Astrocyte (in vitro differentiated cells and primary cell): ENCODE data around the gene JUN. TPM values are rescaled to one million over a fixed set of nuclear protein-coding genes. Genes with fewer than 3 reads are reported as not detected.

ENCODE experiments used
- DNase-seq: peaks from one replicate; pipeline ENCODE4 v3.0.0-alpha.2; 2010; ENCODE audit warnings: low read depth
- FAIRE-seq: peaks from 2 replicates; lab custom pipeline; 2011; peaks lifted over from hg19 to GRCh38; lab: Jason Lieb, UNC
- H2AFZ ChIP-seq: 2 replicates; pipeline ENCODE4 v1.6.0; 2012; ENCODE audit warnings: low read depth, low read length, inconsistent platforms
- H3K27ac ChIP-seq: 2 replicates; pipeline ENCODE4 v1.5.1; 2011; ENCODE audit warnings: low read depth, low read length, inconsistent platforms
- H3K27me3 ChIP-seq: 2 replicates; pipeline ENCODE4 v1.6.0; 2011; ENCODE audit warnings: low read length, inconsistent platforms; ENCODE audit not compliant: insufficient read depth
- H3K36me3 ChIP-seq: 2 replicates; pipeline ENCODE4 v1.5.1; 2011; ENCODE audit warnings: low read length, inconsistent platforms; ENCODE audit not compliant: insufficient read depth
- H3K4me1 ChIP-seq: 2 replicates; pipeline ENCODE4 v1.5.1; 2011; ENCODE audit warnings: low read length, inconsistent platforms; ENCODE audit not compliant: insufficient read depth
- H3K4me2 ChIP-seq: 2 replicates; pipeline ENCODE4 v1.6.0; 2012; ENCODE audit warnings: low read length, inconsistent platforms
- H3K4me3 ChIP-seq: 2 replicates; pipeline ENCODE4 v1.5.1; 2011; ENCODE audit warnings: low read depth, mild to moderate bottlenecking, low read length, inconsistent platforms; ENCODE audit not compliant: insufficient read depth
- H3K79me2 ChIP-seq: 2 replicates; pipeline ENCODE4 v1.6.0; 2012; ENCODE audit warnings: mild to moderate bottlenecking, low read length, inconsistent platforms; ENCODE audit not compliant: insufficient read depth
- H3K9ac ChIP-seq: 2 replicates; pipeline ENCODE4 v1.6.0; 2012; ENCODE audit warnings: mild to moderate bottlenecking, low read length, inconsistent platforms
- H3K9me3 ChIP-seq: 2 replicates; pipeline ENCODE4 v1.5.1; 2012; ENCODE audit warnings: low read depth, mild to moderate bottlenecking, low read length, inconsistent platforms; ENCODE audit not compliant: insufficient read depth
- H4K20me1 ChIP-seq: 2 replicates; pipeline ENCODE4 v1.6.0; 2012; ENCODE audit warnings: low read length, inconsistent platforms; ENCODE audit not compliant: insufficient read depth
- H3K27ac Mint-ChIP-seq: one replicate; pipeline ENCODE4 v1.8.0; 2021; ENCODE audit warnings: mild to moderate bottlenecking, mixed read lengths; ENCODE audit not compliant: unreplicated experiment
- H3K27me3 Mint-ChIP-seq: one replicate; pipeline ENCODE4 v1.8.0; 2021; ENCODE audit warnings: low read depth, mixed read lengths; ENCODE audit not compliant: unreplicated experiment
- H3K36me3 Mint-ChIP-seq: one replicate; pipeline ENCODE4 v1.8.0; 2021; ENCODE audit warnings: low read depth, mixed read lengths; ENCODE audit not compliant: unreplicated experiment
- H3K4me1 Mint-ChIP-seq: one replicate; pipeline ENCODE4 v1.8.0; 2021; ENCODE audit warnings: low read depth, mixed read lengths; ENCODE audit not compliant: unreplicated experiment
- H3K4me3 Mint-ChIP-seq: one replicate; pipeline ENCODE4 v1.8.0; 2021; ENCODE audit warnings: mild to moderate bottlenecking, moderate library complexity, mixed read lengths; ENCODE audit not compliant: unreplicated experiment
- H3K9me3 Mint-ChIP-seq: one replicate; pipeline ENCODE4 v1.8.0; 2021; ENCODE audit warnings: mild to moderate bottlenecking, mixed read lengths; ENCODE audit not compliant: unreplicated experiment
- CTCF ChIP-seq: IDR thresholded peaks from 2 replicates; pipeline ENCODE4 v1.5.1; 2011; ENCODE audit warnings: low read depth, mild to moderate bottlenecking, inconsistent platforms, low read length, moderate library complexity; ENCODE audit not compliant: insufficient read depth
- EZH2 ChIP-seq: IDR thresholded peaks from 2 replicates; pipeline ENCODE4 v1.6.1; 2012; ENCODE audit warnings: mild to moderate bottlenecking, low read length, inconsistent platforms; ENCODE audit not compliant: insufficient read depth
- total RNA-seq: library from RNA; stranded (reverse); gene quantifications from 2 replicates; pipeline ENCODE4 v1.2.1, GENCODE V29; 2021

JUN gene
- total RNA-seq, 1 donor from 2014 or later: 101 TPM

GRCh38 chr1:58798910-58799442 lies 15.1 kb upstream of the JUN start:
- Mint-ChIP-seq H3K9me3 (peaks cover 4% of the 10 kb centered on the region), H3K4me3 (no peak overlapping the region), H3K4me1 (no peaks in the 10 kb centered on the region), H3K27me3 (peaks cover 15% of the 10 kb centered on the region), H3K36me3 (no peaks in the 10 kb centered on the region), H3K27ac (no peak overlapping the region)
- H3K9me3 ChIP-seq: no peaks in the 10 kb centered on the region
- FAIRE-seq (no peak), DNase-seq (no peak)
- TF ChIP-seq CTCF: no peak
- no peak for TF ChIP-seq EZH2
- H3K36me3 ChIP-seq: no peaks in the 10 kb centered on the region
- no peak overlapping the region for H3K27ac ChIP-seq
- H3K79me2 ChIP-seq: no peaks in the 10 kb centered on the region
- no peaks in the 10 kb centered on the region for H4K20me1 ChIP-seq
- H3K4me3 ChIP-seq: no peak overlapping the region
- no peaks in the 10 kb centered on the region for H3K4me1 ChIP-seq
- H3K27me3 ChIP-seq: no peaks in the 10 kb centered on the region
- H3K4me2 ChIP-seq: no peak overlapping the region
- H3K9ac ChIP-seq: no peak overlapping the region
- H2AFZ ChIP-seq: no peak overlapping the region

GRCh38 chr1:58796416-58796815 lies 12.6 kb upstream of the JUN start:
- H3K36me3 ChIP-seq: no peaks in the 10 kb centered on the region
- no peaks in the 10 kb centered on the region for H4K20me1 ChIP-seq
- H3K27me3 Mint-ChIP-seq: peaks cover 19% of the 10 kb centered on the region
- DNase-seq (no peak), FAIRE-seq (no peak)
- H3K4me3 Mint-ChIP-seq: no peak overlapping the region
- H3K9ac ChIP-seq: no peak overlapping the region
- no peak overlapping the region for H3K4me2 ChIP-seq
- H3K27me3 ChIP-seq: no peaks in the 10 kb centered on the region
- peaks cover 4% of the 10 kb centered on the region for H3K9me3 Mint-ChIP-seq
- no peak overlapping the region for H3K4me3 ChIP-seq
- no peaks in the 10 kb centered on the region for H3K4me1 Mint-ChIP-seq
- no peaks in the 10 kb centered on the region for H3K79me2 ChIP-seq
- H3K9me3 ChIP-seq: no peaks in the 10 kb centered on the region
- no peak overlapping the region for H2AFZ ChIP-seq
- no peak overlapping the region for H3K27ac Mint-ChIP-seq
- no peaks in the 10 kb centered on the region for H3K4me1 ChIP-seq
- no peak for TF ChIP-seq EZH2
- H3K36me3 Mint-ChIP-seq: no peaks in the 10 kb centered on the region
- no peak overlapping the region for H3K27ac ChIP-seq

- Mint-ChIP-seq H3K36me3 (no peaks in the 10 kb centered on the region), H3K9me3 (peaks cover 1% of the 10 kb centered on the region), H3K27me3 (peaks cover 14% of the 10 kb centered on the region), H3K4me1 (peaks cover 1% of the 10 kb centered on the region), H3K4me3 (no peak overlapping the region), H3K27ac (no peak overlapping the region)
- Histone ChIP-seq H3K4me2 (no peak overlapping the region), H3K27ac (no peak overlapping the region), H3K79me2 (no peaks in the 10 kb centered on the region), H3K9ac (no peak overlapping the region), H3K4me1 (no peaks in the 10 kb centered on the region), H3K36me3 (no peaks in the 10 kb centered on the region), H4K20me1 (no peaks in the 10 kb centered on the region), H2AFZ (no peak overlapping the region), H3K9me3 (no peaks in the 10 kb centered on the region), H3K27me3 (no peaks in the 10 kb centered on the region), H3K4me3 (no peak overlapping the region)
- no peak for DNase-seq
- FAIRE-seq: no peak
- TF ChIP-seq CTCF: no peak
- no peak for TF ChIP-seq EZH2
Observed at GRCh38 chr1:58794585-58794984, 10.7 kb upstream of the JUN start.
